Dedifferentiated amniotic fluid mesenchymal stem cell (primary cell): ENCODE measurements around the gene SLC66A2.
"Not testable (repeated sequence)": the region's sequence is repeated elsewhere in the genome, so short reads cannot be mapped to it uniquely, and the experiment has no call there.

Experiments
- DNase-seq: peaks from one replicate; pipeline ENCODE4 v3.0.0-alpha.2; 2016; ENCODE audit errors: extremely low spot score

Gene SLC66A2

DNA sequence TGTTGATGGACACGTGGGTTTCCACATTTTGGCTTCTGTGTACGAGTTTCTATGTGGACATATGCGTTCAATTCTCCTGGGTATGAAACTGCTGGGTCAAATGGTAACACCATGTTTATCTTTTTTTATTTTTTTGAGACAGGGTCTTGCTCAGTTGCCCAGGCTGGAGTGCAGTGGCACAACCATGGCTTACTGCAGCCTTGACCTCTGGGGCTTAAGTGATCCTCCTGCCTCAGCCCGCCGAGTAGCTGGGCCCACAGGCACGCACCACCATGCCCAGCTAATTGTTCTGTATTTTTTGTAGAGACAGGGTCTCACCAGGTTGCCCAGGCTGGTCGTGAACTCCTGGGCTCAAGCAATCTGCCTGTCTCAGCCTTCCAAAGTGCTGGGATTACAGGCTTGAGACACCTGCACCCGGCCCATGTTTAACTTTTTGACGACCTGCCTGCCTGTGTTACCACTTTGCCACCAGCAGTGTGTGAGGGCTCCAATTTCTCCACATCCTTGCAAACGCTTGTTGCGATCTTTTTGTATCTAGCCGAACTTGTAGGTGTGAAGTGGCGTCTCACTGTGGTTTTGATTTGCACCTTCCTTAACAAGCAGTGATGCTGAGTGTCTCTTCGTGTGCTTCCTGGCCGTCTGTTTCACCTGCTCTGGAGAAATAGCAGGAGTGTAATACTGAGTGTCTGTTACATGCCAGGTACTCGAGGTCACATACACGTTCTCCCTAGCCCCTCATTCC, 19.9 kb upstream of the SLC66A2 start:
- DNase-seq, result no peak

DNA sequence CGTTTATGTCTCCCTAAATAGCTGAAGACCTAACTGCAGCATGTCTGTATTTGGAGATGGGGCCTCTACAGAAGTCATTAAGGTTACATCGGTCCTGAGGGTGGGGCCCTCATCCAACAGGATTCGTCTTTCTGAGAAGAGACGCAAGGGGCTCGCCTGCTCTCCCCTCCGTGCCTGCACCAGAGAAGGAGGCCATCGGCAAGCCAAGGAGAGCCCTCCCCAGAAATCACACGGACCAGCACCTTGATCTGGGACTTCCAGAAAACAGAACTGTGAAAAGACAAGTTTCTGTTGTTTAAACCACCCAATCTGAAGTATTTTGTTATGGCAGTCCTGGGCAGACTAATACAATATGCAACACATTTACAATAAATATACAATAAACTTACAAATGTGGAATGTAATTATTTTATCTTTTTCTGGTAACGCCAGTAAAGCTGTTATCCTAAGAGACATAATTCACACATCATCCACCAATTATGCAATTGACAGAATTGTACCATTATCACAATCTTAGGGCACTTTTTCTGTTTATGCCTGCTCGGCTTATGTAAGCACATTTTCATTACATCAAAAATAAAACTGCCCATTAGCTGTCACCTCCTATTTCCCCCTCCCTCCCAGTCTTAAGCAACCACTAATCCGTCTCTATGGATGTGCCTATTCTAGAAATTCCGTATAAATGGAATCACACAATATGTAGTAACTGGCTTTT, 19.1 kb upstream of the SLC66A2 start:
- no peak for DNase-seq

GRCh38 chr18:79965119-79965902, 13.9 kb upstream of the SLC66A2 start:
- DNase-seq, result no peak

DNA sequence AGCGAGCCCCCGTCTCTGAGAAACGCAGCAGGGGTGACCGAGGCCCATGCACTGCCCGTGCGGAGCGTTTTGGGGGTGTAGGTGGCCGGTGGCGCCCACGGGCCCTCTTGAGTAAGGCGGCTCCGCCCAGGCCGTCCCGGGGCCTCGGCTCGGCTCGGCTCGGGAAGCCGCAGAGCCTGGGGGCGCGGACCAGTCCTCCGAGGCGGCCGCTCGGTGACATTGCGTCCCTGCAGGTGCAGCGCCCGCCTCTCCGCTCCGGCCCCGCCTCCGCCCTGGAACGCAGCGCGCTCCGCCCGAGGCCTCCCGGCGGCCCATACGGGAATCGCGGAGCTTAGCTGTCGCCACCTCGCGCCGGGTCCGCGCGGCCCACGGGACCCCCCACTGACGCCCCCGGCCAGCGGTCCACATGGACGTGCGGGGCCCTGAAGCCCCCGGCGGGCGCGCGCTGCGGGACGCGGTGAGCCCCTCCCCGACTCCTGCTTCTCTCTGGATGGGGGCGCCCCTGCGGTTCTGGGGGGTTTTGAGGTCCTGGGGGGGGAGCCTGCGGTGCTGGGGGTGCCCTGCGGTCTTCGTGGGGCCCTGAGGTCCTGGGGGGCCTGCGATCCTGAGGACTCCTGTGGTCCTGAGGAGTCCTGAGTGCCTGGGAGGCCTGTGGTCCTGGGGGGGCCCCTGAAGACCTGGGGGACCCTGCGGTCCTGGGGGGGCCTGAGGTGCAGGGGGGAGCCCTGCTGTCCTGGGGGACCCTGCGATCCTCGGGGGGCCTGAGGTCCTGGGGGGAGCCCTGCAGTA, 13.1 kb upstream of the SLC66A2 start, which contains the start of gene HSBP1L1:
Gene HSBP1L1 (plus strand): TSS at position 314 of the 789 bp plus-strand sequence. CDS start 93 bp downstream, at position 407.
- no peak for DNase-seq

DNA sequence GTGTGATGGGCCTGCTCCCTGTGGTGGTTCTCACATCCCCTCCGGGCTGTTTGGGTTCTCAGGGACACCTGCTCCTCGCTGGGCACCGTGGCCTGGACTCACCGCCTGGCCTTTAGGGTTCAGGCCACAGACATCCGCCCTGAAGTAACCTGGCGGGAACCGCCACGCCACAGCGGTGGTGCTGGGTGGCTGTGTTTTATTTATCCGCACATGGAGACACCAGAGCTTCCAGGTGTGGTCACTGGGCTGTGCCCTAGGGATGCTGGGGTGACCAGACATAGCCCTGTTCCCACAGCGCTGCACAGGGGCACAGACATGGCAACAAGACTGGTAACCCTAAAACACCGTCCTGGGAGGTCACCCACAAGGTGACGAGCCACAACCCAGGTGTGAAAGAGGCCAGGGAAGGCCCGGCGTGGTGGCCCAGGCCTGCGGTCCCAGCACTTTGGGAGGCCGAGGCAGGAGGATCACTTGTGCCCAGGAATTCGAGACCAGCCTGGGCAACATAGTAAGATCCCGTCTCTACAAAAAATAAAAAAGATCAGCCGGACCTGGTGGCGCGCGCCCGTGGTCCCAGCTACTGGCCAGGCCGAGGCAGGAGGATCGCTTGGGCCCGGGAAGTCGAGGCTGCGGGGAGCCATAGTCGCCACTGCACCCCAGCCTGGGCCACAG, 12.3 kb upstream of the SLC66A2 start:
- no peak for DNase-seq

DNA sequence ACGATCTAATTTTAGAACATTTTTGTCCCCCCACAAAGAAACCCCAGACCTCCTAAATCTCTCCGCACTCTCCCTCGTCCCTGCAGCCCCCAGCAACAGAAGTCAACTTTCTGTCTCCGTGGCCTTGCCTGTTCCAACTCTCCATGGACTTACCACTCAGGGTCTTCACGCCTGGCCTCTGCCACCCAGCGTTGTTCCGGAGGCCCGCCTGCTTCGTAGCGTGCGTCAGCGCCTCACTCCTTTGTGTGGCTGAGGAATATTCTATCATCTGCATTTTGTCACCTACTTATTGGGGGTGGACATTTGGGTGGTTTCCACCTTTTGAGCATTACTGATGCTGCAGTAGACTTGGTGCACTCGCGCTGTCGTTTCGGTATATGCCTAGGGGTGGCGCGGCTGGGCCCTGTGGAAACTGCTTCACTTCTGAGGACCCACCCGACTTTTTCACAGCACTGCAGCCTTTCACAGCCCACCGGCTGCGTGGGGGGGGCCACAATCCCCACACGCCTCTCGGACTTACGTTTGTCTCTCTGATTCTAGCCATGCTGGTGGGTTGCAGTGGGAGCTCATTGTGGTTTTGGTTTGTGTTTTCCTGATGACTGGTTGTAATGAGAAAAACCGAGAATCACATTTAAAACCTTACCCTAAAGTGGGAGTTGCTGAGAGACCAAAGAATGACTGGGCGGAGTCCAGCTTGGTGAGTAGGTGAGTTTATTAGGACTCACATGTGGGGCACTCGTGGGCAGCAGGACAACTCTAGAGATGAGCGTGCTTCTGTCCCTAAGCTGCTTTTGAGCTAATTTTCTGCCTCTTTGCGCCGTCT, 11.6 kb upstream of the SLC66A2 start:
- DNase-seq, result no peak

DNA sequence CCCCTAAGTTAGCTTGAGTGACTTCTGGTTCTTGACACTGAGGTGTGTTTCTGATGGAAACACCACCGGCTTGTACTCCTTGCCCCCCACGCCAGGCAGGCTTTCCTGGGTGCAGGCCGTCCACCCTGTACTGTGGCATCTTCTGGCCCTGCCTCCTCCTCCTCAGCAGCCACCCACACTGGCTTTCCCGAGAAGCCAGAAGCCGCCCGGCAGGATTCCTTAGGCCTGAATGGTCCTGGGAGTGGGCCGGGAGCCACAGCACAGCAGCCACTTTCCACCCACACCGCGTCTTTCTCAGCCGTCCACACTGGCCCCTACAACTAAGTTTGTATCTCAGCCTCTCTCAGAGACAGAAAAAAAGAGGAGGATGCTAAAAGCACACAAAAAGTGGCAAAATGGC, 10.9 kb upstream of the SLC66A2 start:
- no peak for DNase-seq

- DNase-seq, result no peak
These were observed 10.3 kb upstream of the SLC66A2 start for GRCh38 chr18:79961527-79962291.

DNA sequence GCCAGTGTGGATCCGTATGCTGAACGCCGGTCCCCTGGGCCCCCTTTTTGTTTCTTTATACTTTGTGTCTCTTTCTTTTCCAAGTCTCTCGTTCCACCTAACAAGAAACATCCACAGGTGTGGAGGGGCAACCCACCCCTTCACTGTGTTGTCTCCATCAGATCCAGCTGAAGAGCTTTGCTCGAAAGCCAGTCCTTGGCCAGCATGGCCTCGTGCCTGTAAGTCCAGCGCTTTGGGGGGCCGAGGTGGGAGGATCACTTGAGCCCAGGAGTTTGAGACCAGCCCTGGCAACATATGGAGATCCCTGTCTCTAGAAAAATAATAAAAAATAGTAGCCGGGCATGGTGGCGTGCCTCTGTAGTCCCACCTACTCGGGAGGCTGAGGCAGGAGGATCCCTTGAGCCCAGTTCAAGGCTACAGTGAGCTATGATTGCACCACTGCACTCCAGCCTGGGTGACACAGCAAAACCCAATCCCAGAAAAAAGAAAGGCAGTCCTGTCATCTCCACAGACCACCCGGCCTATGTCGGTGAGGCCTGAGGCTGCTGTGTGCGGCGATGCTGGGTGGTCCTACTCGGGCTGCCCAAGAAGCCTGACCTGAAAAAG, 9.6 kb upstream of the SLC66A2 start:
- DNase-seq, result no peak

DNA sequence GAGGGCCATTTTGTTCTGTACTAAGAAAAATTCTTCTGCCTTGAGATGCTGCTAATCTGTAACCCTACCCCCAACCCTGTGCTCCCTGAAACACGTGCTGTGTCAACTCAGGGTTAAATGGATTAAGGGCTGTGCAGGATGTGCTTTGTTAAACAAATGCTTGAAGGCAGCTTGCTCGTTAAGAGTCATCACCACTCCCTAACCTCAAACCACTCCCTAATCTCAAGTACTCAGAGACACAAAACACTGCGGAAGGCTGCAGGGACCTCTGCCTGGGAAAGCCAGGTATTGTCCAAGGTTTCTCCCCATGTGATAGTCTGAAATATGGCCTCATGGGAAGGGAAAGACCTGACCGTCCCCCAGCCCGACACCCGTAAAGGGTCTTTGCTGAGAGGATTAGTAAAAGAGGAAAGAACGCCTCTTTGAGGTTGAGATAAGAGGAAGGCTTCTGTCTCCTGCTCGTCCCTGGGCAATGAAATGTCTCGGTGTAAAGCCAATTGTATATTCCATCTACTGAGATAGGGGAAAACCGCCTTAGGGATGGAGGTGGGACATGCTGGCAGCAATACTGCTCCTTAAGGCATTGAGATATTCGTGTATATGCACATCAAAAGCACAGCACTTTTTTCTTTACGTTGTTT, 8.8 kb upstream of the SLC66A2 start:
- not testable (repeated sequence) for DNase-seq

GRCh38 chr18:79958981-79959380, 7.5 kb upstream of the SLC66A2 start:
- no peak for DNase-seq

DNA sequence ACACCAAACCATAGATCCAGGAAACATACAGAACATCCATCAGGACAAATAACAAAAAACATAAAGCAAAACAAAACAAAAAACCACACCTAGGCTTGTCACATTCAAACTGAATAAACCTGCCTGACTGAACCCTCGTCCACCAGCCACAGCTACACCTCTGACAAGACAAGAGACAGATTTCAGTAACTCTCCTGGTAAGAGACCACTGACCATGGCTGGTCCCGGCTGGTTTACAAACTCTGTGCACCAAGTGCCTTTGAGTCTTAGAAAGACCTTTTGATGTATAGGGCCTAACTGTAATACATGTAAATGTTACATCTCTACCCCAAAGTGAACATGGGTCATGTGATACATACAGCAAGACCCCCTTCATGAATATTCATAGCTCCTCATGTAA, 4.8 kb upstream of the SLC66A2 start:
- no peak for DNase-seq

DNA sequence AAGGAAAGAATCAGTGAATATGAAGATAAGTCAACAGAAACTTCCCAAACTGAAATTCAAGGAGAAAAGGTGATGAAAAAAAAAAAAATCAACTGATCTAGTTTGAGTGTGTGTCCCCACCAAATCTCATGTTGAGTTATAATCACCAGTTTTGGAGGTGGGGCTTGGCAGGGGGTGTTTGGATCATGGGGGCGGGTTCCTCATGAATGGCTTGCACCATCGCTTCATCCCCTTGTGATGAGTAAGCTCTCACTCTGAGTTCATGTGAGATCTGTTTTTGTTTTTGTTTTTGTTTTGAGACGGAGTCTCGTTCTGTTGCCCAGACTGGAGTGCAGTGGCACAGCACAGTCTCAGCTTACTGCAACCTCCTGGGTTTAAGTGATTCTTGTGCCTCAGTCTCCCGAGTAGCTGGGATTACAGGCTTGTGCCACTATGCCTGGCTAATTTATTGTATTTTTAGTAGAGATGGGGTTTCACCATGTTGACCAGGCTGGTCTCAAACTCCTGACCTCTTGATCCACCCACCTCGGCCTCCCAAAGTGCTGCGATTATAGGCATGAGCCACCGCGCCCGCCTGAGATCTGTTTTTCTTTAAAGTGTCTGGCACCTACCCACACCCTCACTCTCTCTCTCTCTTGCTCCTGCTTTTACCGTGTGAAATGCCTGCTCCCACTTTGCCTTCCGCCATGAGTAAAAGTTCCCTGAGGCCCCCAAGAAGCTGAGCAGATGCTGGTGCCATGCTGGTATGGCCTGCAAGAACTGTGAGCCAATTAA, 4.0 kb upstream of the SLC66A2 start:
- no peak for DNase-seq

DNA sequence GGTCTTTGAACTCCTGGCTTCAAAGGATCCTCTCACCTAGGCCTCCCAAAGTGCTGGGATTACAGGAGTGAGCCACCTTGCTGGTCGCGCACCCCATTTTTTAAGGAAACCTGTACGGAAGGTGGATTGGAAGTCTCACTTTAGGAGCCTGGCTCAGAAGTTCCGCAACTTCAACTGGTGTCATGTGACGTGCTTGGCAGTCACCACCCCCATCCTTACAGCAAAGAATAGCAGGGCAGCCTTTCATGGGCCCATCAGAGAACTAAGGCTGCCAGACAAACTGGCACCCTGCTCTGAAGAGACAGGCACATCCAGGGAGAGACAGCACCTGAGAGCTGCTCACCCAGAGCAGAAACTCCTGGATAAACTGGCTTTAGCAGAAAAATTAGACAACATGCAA, 3.3 kb upstream of the SLC66A2 start:
- DNase-seq, result no peak

DNA sequence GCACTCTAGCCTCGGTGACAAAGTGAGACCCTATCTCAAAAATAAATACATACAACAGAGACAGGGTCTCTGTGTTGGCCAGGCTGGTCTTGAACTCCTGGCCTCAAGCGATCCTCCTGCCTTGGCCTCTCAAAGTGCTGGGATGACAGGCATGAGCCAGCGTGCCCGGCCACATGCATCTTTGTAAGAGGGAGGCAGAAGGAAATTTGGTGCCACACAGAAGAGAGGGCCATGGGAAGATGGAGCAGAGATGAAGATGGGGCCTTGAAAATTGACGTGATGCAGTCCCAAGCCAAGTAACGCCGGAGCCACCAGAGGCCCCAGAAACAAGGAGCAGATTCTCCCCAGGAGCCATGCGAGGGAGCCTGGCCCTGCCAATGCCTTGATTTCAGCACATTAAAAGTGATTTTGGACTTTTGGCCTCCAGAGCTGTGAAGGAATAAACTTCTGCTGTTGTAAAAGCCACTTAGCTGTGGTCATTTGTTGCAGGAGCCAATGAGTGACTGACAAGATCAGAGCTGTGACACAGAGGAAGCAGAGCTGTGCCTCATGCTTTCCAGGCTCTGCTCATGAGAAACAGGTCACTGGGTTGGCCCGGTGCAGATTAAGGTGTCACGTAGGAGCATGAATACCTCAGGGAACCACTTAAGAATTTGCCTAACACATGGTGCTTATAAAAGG, 2.7 kb upstream of the SLC66A2 start:
- no peak for DNase-seq

DNA sequence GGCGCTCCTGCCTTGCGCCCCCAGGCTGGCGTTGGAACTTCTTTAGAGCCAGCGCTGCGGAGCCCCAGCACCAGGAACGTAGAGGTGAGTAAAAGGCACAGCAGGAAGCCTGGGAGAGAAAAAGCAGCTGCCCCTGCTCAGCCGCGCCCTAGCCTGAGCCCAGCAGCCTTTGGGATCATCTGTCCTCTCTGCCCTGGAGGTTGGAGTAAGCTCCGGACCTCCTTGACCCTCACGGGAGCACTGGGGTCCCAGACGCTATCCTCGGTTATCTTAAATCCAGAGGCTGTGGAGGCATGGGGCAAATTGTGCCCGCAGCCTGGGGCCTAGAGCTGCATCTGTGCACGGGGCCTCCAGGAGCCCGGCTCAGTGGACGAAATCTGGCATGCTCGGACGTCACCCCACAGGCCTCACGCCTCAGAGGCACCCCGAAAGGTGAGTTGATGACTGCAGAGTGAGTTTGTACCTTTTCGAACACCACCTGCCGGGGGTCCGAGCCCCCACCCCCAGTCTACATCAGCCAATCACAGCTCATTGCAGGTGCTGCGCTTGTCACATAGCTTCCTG, 1.6 kb upstream of the SLC66A2 start:
- DNase-seq, result no peak

DNA sequence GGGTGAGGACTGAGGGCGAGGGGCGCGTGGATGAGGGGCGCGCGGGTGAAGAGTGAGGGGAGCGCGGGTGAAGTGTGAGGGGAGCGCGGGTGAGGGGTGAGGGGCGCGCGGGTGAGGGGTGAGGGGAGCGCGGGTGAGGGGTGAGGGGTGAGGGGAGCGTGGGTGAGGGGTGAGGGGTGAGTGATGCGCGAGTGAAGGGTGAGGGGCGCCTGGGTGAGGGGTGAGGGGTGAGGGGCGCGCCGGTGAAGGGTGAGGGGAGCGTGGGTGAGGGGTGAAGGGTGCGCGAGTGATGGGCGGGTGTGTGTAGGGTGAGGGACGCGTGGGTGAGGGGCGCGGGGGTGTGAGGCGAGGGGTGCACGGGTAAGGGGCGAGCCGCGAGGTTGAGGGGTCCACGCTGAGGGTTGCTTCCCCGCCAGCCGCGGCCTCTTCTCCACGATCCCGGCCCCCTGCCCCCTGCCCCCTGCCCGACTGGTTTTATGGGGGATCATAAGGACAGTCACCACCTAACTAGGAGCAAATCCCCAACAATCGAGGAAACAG, 1.1 kb upstream of the SLC66A2 start:
- no peak for DNase-seq
